SK-N-SH (cell line): Measurements from ENCODE around the gene TFPI2. TPM values are rescaled to one million over a fixed set of nuclear protein-coding genes. Genes with fewer than 3 reads are reported as not detected.

Source experiments
- CTCF ChIA-PET: fragments of 300-600, 350-600 bp; formaldehyde crosslinking; extraction: SDS; loops from one replicate; lab custom pipeline; 2021; lab: Yijun Ruan, JAX
- POLR2A ChIA-PET: fragments of 350-600 bp; sonication (Branson Sonifier 250); formaldehyde crosslinking; extraction: SDS; loops from one replicate; lab custom pipeline; 2020; ENCODE audit warnings: antibody characterized with exemption, inconsistent platforms; lab: Yijun Ruan, JAX
- DNase-seq: peaks from one replicate; pipeline ENCODE4 v3.0.0; 2012
- H2AFZ ChIP-seq: fragments of 200-600 bp; sonication (generic); 2 replicates; pipeline ENCODE4 v1.8.1; 2016; ENCODE audit warnings: antibody characterized with exemption, mild to moderate bottlenecking, low read depth
- H3F3A ChIP-seq: fragments of 200-600 bp; sonication (generic); replicated peaks from 2 replicates; pipeline ENCODE3; 2016; ENCODE audit warnings: antibody characterized with exemption, mild to moderate bottlenecking; ENCODE audit not compliant: insufficient read depth
- H3K27ac ChIP-seq, 2 experiments: fragments of 200-500 bp in 1 of 2; fragments of 200-600 bp in 1 of 2; sonication (Bioruptor generic) in 1 of 2; sonication (generic), shearing (Covaris generic) in 1 of 2; 2 replicates each; pipeline versions ENCODE4 v1.5.1 to v1.6.1; 2014 to 2016; ENCODE audit warnings: low read depth in 2 of 2, inconsistent platforms in 1 of 2, low read length in 1 of 2, mild to moderate bottlenecking in 1 of 2, mixed read lengths in 1 of 2
- H3K27me3 ChIP-seq: fragments of 200-600 bp; sonication (generic), shearing (Covaris generic); 2 replicates; pipeline ENCODE4 v1.6.1; 2016; ENCODE audit warnings: mixed run types; ENCODE audit not compliant: insufficient read depth
- H3K36me3 ChIP-seq, 2 experiments: fragments of 200-500 bp in 1 of 2; fragments of 200-600 bp in 1 of 2; sonication (Bioruptor generic) in 1 of 2; sonication (generic) in 1 of 2; replicated peaks in 1 of 2; 2 replicates each; pipeline versions ENCODE3 to v1.5.1; 2014 to 2016; ENCODE audit warnings: low read length in 1 of 2, mild to moderate bottlenecking in 1 of 2; ENCODE audit not compliant: insufficient read depth in 2 of 2, control insufficient read depth in 1 of 2
- H3K4me1 ChIP-seq, 2 experiments: fragments of 200-500 bp in 1 of 2; fragments of 200-600 bp in 1 of 2; sonication (Bioruptor generic) in 1 of 2; sonication (generic), shearing (Covaris generic) in 1 of 2; 2 replicates each; pipeline versions ENCODE4 v1.5.1 to v1.6.1; 2014 to 2016; ENCODE audit warnings: low read depth in 1 of 2, low read length in 1 of 2, mixed run types in 1 of 2; ENCODE audit not compliant: insufficient read depth in 2 of 2, control insufficient read depth in 1 of 2
- H3K4me2 ChIP-seq: fragments of 200-600 bp; sonication (generic), shearing (Covaris generic); 2 replicates; pipeline ENCODE4 v1.6.1; 2017; ENCODE audit warnings: mixed run types
- H3K4me3 ChIP-seq, 2 experiments: fragments of 200-500 bp in 1 of 2; fragments of 200-600 bp in 1 of 2; sonication (Bioruptor generic) in 1 of 2; sonication (generic), shearing (Covaris generic) in 1 of 2; 2 replicates each; pipeline versions ENCODE4 v1.5.1 to v1.8.1; 2014 to 2016; ENCODE audit warnings: low read depth in 2 of 2, inconsistent platforms in 1 of 2, low read length in 1 of 2, mild to moderate bottlenecking in 1 of 2, mixed read lengths in 1 of 2, moderate library complexity in 1 of 2
- H3K79me2 ChIP-seq: fragments of 200-600 bp; sonication (generic); 2 replicates; pipeline ENCODE4 v1.8.1; 2017; ENCODE audit warnings: mild to moderate bottlenecking; ENCODE audit not compliant: insufficient read depth
- H3K9ac ChIP-seq: fragments of 200-600 bp; sonication (generic); 2 replicates; pipeline ENCODE4 v1.6.1; 2017; ENCODE audit warnings: mixed run types
- H3K9me2 ChIP-seq: fragments of 200-600 bp; sonication (generic); 2 replicates; pipeline ENCODE4 v1.6.1; 2017; ENCODE audit warnings: mixed run types
- H3K9me3 ChIP-seq: fragments of 200-600 bp; sonication (generic); 2 replicates; pipeline ENCODE4 v1.6.1; 2017; ENCODE audit warnings: mixed run types, mild to moderate bottlenecking, moderate library complexity
- H4K20me1 ChIP-seq: fragments of 200-600 bp; sonication (generic); 2 replicates; pipeline ENCODE4 v1.6.1; 2017; ENCODE audit warnings: mild to moderate bottlenecking, mixed run types; ENCODE audit not compliant: insufficient read depth
- CTCF ChIP-seq: fragments of 200-600 bp; sonication (generic); IDR thresholded peaks from 2 replicates; pipeline ENCODE4 v1.6.1; 2017; ENCODE audit warnings: antibody characterized with exemption, mild to moderate bottlenecking, moderate library complexity
- FOXJ3 ChIP-seq: sonication (generic); formaldehyde crosslinking; IDR thresholded peaks from 2 replicates; pipeline ENCODE4 v1.5.1; 2020; ENCODE audit warnings: mild to moderate bottlenecking, missing genetic modification reagents
- FOXM1 ChIP-seq: IDR thresholded peaks from 2 replicates; pipeline ENCODE4 v1.4.0; 2012; ENCODE audit warnings: low read depth, mild to moderate bottlenecking
- GATA2 ChIP-seq: sonication (generic); formaldehyde crosslinking; IDR thresholded peaks from 2 replicates; pipeline ENCODE4 v1.5.0; 2020; ENCODE audit warnings: mild to moderate bottlenecking, missing genetic modification reagents
- IRF3 ChIP-seq: fragments of 150-350 bp; IDR thresholded peaks from 2 replicates; pipeline ENCODE4 v1.6.1; 2016; ENCODE audit warnings: mild to moderate bottlenecking, low read depth, low read length
- MAX ChIP-seq: IDR thresholded peaks from 2 replicates; pipeline ENCODE4 v1.4.0; 2012; ENCODE audit warnings: low read depth
- MEF2A ChIP-seq: IDR thresholded peaks from 2 replicates; pipeline ENCODE4 v1.4.0; 2012; ENCODE audit warnings: low read depth, borderline replicate concordance
- RAD21 ChIP-seq: IDR thresholded peaks from 2 replicates; pipeline ENCODE4 v1.6.1; 2012; ENCODE audit warnings: mild to moderate bottlenecking, low read length
- REST ChIP-seq: IDR thresholded peaks from 2 replicates; pipeline ENCODE4 v1.6.1; 2012; ENCODE audit warnings: mild to moderate bottlenecking, low read depth, low read length, moderate library complexity
- RFX5 ChIP-seq: IDR thresholded peaks from 2 replicates; pipeline ENCODE4 v1.6.1; 2012; ENCODE audit warnings: mild to moderate bottlenecking, improper control_type of control experiment, low read length
- TAF1 ChIP-seq: IDR thresholded peaks from 2 replicates; pipeline ENCODE4 v1.6.1; 2012; ENCODE audit warnings: low read depth, mild to moderate bottlenecking, low read length, moderate library complexity, borderline replicate concordance
- USF1 ChIP-seq: IDR thresholded peaks from 2 replicates; pipeline ENCODE4 v1.4.0; 2012; ENCODE audit warnings: low read depth, borderline replicate concordance
- YY1 ChIP-seq: IDR thresholded peaks from 2 replicates; pipeline ENCODE4 v1.4.0; 2012; ENCODE audit warnings: low read depth, mild to moderate bottlenecking
- polyA plus RNA-seq, 3 experiments: library from polyadenylated mRNA; depleted of rRNA; stranded (reverse); fragments of >200 nt; gene quantifications; 2 replicates each; pipeline ENCODE4 v1.2.3, GENCODE V29; 2012

TFPI2 gene
- polyA plus RNA-seq, 1 of the 3 experiments (the other 2 are of a cell fraction) = 17.7 TPM

GRCh38 chr7:93879356-93879755, 11.2 kb downstream of the TFPI2 start:
- ChIA-PET POLR2A (no interaction called here), CTCF (interaction anchor here (1.0 kb wide), 1 partner anchor 11 kb away, joined by 3 read pairs; the partner anchor contains the start of gene TFPI2)
- Histone ChIP-seq H2AFZ (no peak overlapping the region), H3K27me3 (no peaks in the 10 kb centered on the region), H3K9me3 (no peaks in the 10 kb centered on the region; the same call in 1 of the 2 replicates), H3K36me3 (peaks cover 0 to 5% of the 10 kb centered on the region in 2 experiments), H3F3A (no peaks in the 10 kb centered on the region), H3K4me3 (no peak overlapping the region), H4K20me1 (no peaks in the 10 kb centered on the region), H3K4me1 (no peaks in the 10 kb centered on the region; a peak in 1 of 4 replicates), H3K9me2 (no peaks in the 10 kb centered on the region), H3K27ac (no peak overlapping the region), H3K9ac (no peak overlapping the region), H3K4me2 (no peak overlapping the region), H3K79me2 (no peaks in the 10 kb centered on the region)
- TF ChIP-seq TAF1 (no peak), CTCF (no peak), GATA2 (CRISPR knock-in tag) (no peak), REST (no peak), MEF2A (no peak), YY1 (no peak), FOXM1 (no peak), RFX5 (no peak), FOXJ3 (CRISPR knock-in tag) (no peak), RAD21 (no peak), IRF3 (no peak), MAX (no peak), USF1 (no peak)
- no peak for DNase-seq
